Sigmoid colon (tissue), 7 donors: Measurements from ENCODE around the gene LEF1. TPM values are rescaled to one million over a fixed set of nuclear protein-coding genes. Genes with fewer than 3 reads are reported as not detected.

ENCODE experiments used
- DNase-seq: peaks from one replicate; pipeline ENCODE4 v3.0.0-alpha.2; 2019
- H3K27ac ChIP-seq, 4 donors: fragments of 200-600 bp; sonication (generic); one replicate each; pipeline ENCODE4 v1.5.1; 2016 to 2019; ENCODE audit warnings: mild to moderate bottlenecking in 1 of 4
- H3K27me3 ChIP-seq, 3 donors: fragments of 200-600 bp; sonication (generic); one replicate each; pipeline ENCODE4 v1.5.1; 2019; ENCODE audit warnings: mild to moderate bottlenecking in 1 of 3
- H3K36me3 ChIP-seq, 4 donors: fragments of 200-600 bp; sonication (generic); one replicate each; pipeline ENCODE4 v1.5.1; 2016 to 2019
- H3K4me1 ChIP-seq, 4 donors: fragments of 200-600 bp; sonication (generic); one replicate each; pipeline ENCODE4 v1.5.1; 2017 to 2019
- H3K4me3 ChIP-seq, 4 donors: fragments of 200-600 bp; sonication (generic); one replicate each; pipeline ENCODE4 v1.5.1; 2017 to 2019; ENCODE audit warnings: mild to moderate bottlenecking in 2 of 4, moderate library complexity in 1 of 4
- H3K9me3 ChIP-seq, 4 donors: fragments of 200-600 bp in 3 of 4; sonication (generic) in 3 of 4; one replicate each; pipeline versions ENCODE4 v1.5.1 to v1.6.1; 2013 to 2019
- EP300 ChIP-seq, 4 donors: sonication (generic); formaldehyde crosslinking; IDR thresholded peaks; one replicate each; pipeline ENCODE4 v1.6.1; 2017; ENCODE audit warnings: antibody characterized with exemption in 4 of 4
- POLR2A ChIP-seq, 2 donors: fragments of 450-650 bp; IDR thresholded peaks; one replicate each; pipeline ENCODE4 v1.6.1; 2016; ENCODE audit warnings: antibody characterized with exemption in 2 of 2, mild to moderate bottlenecking in 2 of 2, moderate library complexity in 2 of 2
- POLR2AphosphoS5 ChIP-seq, 4 donors: sonication (generic); formaldehyde crosslinking; IDR thresholded peaks; one replicate each; pipeline ENCODE4 v1.6.1; 2017; ENCODE audit warnings: antibody characterized with exemption in 4 of 4
- WGBS, 2 donors: extraction: QIAGEN DNeasy Blood & Tissue Kit; methylation state at CpG; one replicate each; pipeline ENCODE4 v1.1.7; 2013; 5-methylcytosine and 5-hydroxymethylcytosine counted together
- intact Hi-C: fragments of 100-400 bp; cut with DNase I; formaldehyde crosslinking; loops from one replicate; pipeline ENCODE4 v1.15.1; 2023
- polyA plus RNA-seq, 3 donors: library from polyadenylated mRNA; stranded (reverse); fragments of 200-250 nt; gene quantifications; one replicate each; pipeline ENCODE4 v1.2.3, GENCODE V29; 2013
- total RNA-seq, 4 donors: library from RNA; depleted of rRNA; stranded (reverse); fragments of >200 nt; gene quantifications; one replicate each; pipeline ENCODE4 v1.1.0, GENCODE V29; 2016
- TF ChIP-seq, protein P1 (sequence below), 4 experiments: fragments of 450-650 bp in 3 of 4; fragments of 200-600 bp in 1 of 4; IDR thresholded peaks; one replicate each; pipeline ENCODE4 v1.5.1; 2016 to 2019; ENCODE audit warnings: antibody characterized with exemption in 4 of 4, mild to moderate bottlenecking in 3 of 4, moderate library complexity in 2 of 4
- donor health status: healthy with polysubstance abuse.
- donor health status: Bipolar disorder and iron deficiency.
- donor health status: healthy.

The LEF1 gene
- total and polyA plus RNA-seq, 7 donors = 0.83 to 25.3 (median 3.2) TPM; not detected in 1

DNA sequence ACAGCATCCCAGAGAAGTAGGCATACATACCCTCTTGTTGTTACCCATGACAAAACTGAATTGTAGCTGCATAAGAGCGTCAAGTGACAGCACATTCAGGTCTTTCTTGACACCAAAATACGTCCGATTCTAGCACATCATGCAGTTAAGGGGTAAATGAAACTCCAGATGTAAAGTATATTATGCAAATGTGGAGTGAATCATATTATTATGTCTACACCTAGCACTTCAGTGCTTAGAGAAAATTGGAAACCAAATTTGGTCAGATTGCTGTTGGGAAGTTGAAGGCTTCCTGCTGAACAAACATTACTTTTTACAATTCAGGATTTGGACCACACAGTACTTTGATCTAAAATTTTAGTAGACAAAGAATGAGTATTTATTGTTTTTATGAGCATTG lies 24.2 kb upstream of the LEF1 start:
- intact Hi-C loops = no loop called here
- Histone ChIP-seq H3K27ac (no peak overlapping the region), H3K4me3 (no peak overlapping the region), H3K36me3 (no peaks in the 10 kb centered on the region), H3K9me3 (no peaks in the 10 kb centered on the region), H3K27me3 (no peaks in the 10 kb centered on the region), H3K4me1 (no peaks in the 10 kb centered on the region)
- TF ChIP-seq POLR2AphosphoS5 (IDR thresholded peaks at IDR 0.05) (no peak), POLR2A (IDR thresholded peaks at IDR 0.05) (no peak), EP300 (IDR thresholded peaks at IDR 0.05) (no peak)
- TF ChIP-seq, protein P1, sequence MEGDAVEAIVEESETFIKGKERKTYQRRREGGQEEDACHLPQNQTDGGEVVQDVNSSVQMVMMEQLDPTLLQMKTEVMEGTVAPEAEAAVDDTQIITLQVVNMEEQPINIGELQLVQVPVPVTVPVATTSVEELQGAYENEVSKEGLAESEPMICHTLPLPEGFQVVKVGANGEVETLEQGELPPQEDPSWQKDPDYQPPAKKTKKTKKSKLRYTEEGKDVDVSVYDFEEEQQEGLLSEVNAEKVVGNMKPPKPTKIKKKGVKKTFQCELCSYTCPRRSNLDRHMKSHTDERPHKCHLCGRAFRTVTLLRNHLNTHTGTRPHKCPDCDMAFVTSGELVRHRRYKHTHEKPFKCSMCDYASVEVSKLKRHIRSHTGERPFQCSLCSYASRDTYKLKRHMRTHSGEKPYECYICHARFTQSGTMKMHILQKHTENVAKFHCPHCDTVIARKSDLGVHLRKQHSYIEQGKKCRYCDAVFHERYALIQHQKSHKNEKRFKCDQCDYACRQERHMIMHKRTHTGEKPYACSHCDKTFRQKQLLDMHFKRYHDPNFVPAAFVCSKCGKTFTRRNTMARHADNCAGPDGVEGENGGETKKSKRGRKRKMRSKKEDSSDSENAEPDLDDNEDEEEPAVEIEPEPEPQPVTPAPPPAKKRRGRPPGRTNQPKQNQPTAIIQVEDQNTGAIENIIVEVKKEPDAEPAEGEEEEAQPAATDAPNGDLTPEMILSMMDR (IDR thresholded peaks at IDR 0.05) = no peak
- 92% methylated on average over 3 of the region's 3 CpGs for WGBS, 2 donors
- DNase-seq = no peak

DNA sequence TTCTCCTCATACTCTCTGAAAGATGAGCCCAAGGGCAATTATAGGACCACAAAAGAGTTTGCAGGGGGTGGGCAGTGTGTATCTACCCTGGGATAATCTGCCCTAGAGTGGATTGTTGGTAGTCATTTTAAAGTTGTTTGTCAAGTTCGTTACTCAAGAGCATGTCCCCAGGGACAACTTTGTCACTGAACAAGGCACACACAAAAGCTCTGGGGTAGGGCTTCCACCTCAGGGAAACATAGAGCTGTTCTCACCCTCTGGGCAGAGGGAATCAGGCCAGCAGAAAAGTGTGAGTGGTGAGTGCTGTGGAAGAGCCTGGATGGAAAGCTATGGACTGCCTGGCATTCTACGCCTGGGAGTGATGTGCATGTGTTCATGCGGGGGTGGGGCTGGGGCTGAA lies 23.3 kb upstream of the LEF1 start:
- Histone ChIP-seq H3K9me3 (no peaks in the 10 kb centered on the region), H3K27ac (no peak overlapping the region), H3K36me3 (no peaks in the 10 kb centered on the region), H3K4me3 (no peak overlapping the region), H3K27me3 (no peaks in the 10 kb centered on the region), H3K4me1 (no peaks in the 10 kb centered on the region)
- WGBS, 2 donors = 88 to 90% methylated on average over 3 of the region's 3 CpGs
- TF ChIP-seq, protein P1 (IDR thresholded peaks at IDR 0.05) = no peak
- no peak for TF ChIP-seq EP300 (IDR thresholded peaks at IDR 0.05)
- no peak for TF ChIP-seq POLR2A (IDR thresholded peaks at IDR 0.05)
- no peak for TF ChIP-seq POLR2AphosphoS5 (IDR thresholded peaks at IDR 0.05)
- intact Hi-C loops = no loop called here
- no peak for DNase-seq

DNA sequence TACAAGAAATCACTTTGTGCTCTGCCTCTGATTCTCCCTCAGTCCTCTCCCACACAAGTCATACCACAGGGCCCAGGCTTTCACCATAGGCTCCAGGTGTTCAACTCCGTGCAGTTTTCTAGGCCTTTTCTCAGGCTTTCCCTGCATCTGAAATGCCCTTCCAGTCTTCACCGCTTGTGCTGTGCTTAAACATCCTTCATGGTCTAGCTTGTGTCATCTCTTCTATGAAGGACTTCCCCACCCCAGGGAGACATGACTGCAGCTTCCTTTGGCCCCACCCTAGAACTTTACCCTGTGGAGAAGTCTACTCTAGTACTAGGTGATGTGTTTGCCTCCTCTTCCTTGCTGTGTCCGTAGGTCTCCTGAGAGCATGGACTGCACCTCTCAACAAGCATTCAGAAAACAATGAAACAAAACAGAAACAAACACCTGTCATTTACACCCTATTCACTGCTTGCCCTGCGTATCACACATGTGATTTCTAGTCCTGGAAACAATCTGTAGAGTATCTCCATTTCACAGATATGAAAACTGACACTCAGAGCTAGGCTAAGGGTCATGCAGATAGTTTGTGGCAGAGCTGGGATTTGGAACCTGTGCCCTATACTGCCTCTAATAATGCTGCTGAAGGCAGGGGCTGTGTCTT lies 22.7 kb upstream of the LEF1 start:
- Histone ChIP-seq H3K27ac (no peak overlapping the region), H3K4me1 (no peaks in the 10 kb centered on the region), H3K9me3 (no peaks in the 10 kb centered on the region), H3K36me3 (no peaks in the 10 kb centered on the region), H3K27me3 (no peaks in the 10 kb centered on the region), H3K4me3 (no peak overlapping the region)
- DNase-seq = no peak
- TF ChIP-seq POLR2A (IDR thresholded peaks at IDR 0.05) = no peak
- TF ChIP-seq EP300 (IDR thresholded peaks at IDR 0.05) = no peak
- intact Hi-C loops = no loop called here
- WGBS, 2 donors = 87 to 93% methylated on average over 4 of the region's 4 CpGs

DNA sequence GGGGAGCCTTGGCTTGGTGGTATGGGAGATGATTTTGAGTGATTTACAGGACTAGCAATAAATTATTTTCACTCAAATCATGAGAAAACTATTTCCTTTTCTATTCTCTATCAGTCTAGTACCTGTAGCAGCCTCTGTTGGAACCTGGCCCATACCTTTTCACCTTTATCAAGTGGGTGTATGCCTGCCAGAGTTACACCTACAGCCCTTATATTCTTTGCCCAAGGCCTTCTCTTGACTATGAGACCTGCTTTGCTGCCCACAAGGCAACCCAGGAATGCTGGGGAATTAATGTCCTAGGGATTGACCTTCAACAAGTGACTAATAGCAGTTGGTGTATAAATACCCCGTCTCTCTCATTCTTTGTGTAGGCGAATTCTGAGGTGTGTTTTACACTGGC lies 20.0 kb upstream of the LEF1 start:
- intact Hi-C loops = no loop called here
- TF ChIP-seq POLR2A (IDR thresholded peaks at IDR 0.05) (no peak), EP300 (IDR thresholded peaks at IDR 0.05) (no peak), POLR2AphosphoS5 (IDR thresholded peaks at IDR 0.05) (no peak)
- H3K9me3 ChIP-seq = no peaks in the 10 kb centered on the region
- H3K36me3 ChIP-seq = no peaks in the 10 kb centered on the region
- H3K4me3 ChIP-seq = no peak overlapping the region
- 81 to 93% methylated on average over 2 of the region's 2 CpGs for WGBS, 2 donors
- H3K27me3 ChIP-seq = no peaks in the 10 kb centered on the region
- H3K4me1 ChIP-seq = no peaks in the 10 kb centered on the region
- no peak for DNase-seq
- no peak overlapping the region for H3K27ac ChIP-seq

DNA sequence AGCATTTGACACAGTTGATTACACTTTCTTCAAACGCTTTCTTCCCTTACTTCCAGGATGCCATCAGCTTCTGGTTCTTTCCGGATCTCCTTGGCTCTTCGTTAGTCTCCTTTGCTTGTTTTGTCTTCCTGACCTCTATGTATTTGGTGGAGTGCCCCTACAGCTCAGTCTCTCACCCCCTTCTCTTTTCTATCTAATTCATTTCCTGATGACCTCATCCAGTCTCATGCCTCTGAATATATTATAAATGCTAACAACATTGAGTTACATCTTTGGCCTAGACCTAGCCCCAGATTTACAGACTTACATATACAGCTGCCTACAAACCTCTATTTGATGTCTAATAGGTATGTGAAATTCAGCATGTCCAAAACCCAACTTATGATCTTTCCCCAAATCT lies 16.5 kb upstream of the LEF1 start:
- H3K27ac ChIP-seq = no peak overlapping the region
- intact Hi-C loops = no loop called here
- TF ChIP-seq EP300 (IDR thresholded peaks at IDR 0.05) (no peak), POLR2AphosphoS5 (IDR thresholded peaks at IDR 0.05) (no peak)
- H3K27me3 ChIP-seq = no peaks in the 10 kb centered on the region
- no peaks in the 10 kb centered on the region for H3K4me1 ChIP-seq
- DNase-seq = no peak
- H3K9me3 ChIP-seq = no peaks in the 10 kb centered on the region
- WGBS, 2 donors = 92 to 97% methylated on average over 3 of the region's 3 CpGs
- H3K4me3 ChIP-seq = no peak overlapping the region
- no peaks in the 10 kb centered on the region for H3K36me3 ChIP-seq

DNA sequence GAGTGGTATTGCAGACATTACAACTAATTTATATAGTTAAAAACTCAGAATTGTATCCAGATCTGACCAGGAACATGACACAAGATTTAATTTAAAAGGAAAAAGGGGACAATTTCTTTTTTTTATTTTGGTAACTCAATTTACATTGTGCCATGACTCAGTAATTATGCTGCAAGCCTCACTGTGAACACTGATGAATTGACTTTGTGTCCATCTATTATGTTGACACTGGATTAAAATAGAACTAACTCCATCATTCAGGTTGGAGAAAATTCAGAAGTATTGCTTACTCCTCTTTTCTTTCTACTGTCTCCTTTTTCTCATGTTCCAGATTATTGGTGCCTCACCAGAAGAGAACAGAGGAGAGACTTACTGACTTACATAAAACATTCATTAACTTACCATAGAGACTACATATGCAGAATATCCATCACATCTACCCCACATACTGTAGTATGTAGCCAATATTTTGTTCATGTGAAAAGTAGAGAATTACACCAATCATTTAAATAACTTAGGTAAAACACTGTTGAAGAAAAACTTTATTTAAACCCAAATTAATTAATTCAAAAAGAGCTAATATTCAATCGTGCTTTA lies 15.8 kb upstream of the LEF1 start:
- TF ChIP-seq EP300 (IDR thresholded peaks at IDR 0.05) (no peak), POLR2AphosphoS5 (IDR thresholded peaks at IDR 0.05) (no peak), POLR2A (IDR thresholded peaks at IDR 0.05) (no peak)
- TF ChIP-seq, protein P1 (IDR thresholded peaks at IDR 0.05) = no peak
- DNase-seq = no peak
- Histone ChIP-seq H3K36me3 (no peaks in the 10 kb centered on the region), H3K4me3 (no peak overlapping the region), H3K9me3 (no peaks in the 10 kb centered on the region), H3K27ac (no peak overlapping the region), H3K27me3 (peaks cover 0 to under 1% (median 0%) of the 10 kb centered on the region in 3 donors), H3K4me1 (no peaks in the 10 kb centered on the region)
- 93 to 96% methylated on average over 1 of the region's 1 CpG for WGBS, 2 donors
- intact Hi-C loops = no loop called here
